Upper lobe of right lung (tissue), 1 donor: ENCODE measurements around the gene ACOT7. TPM values are rescaled to one million over a fixed set of nuclear protein-coding genes. Genes with fewer than 3 reads are reported as not detected.

Source experiments
- ATAC-seq: fragments of 200-7000 bp; cut with Tn5 transposase; one replicate; pipeline ENCODE4 v1.9.1; 2020; ENCODE audit warnings: mild to moderate bottlenecking, moderate library complexity
- DNase-seq: peaks from one replicate; pipeline ENCODE4 v3.0.0-alpha.2; 2020
- H3K27ac ChIP-seq: fragments of 200-600 bp; one replicate; pipeline ENCODE4 v1.8.0; 2022
- H3K27me3 ChIP-seq: fragments of 200-600 bp; one replicate; pipeline ENCODE4 v1.8.0; 2022; ENCODE audit warnings: mild to moderate bottlenecking
- H3K36me3 ChIP-seq: fragments of 200-600 bp; one replicate; pipeline ENCODE4 v1.8.0; 2022
- H3K4me1 ChIP-seq: fragments of 200-600 bp; one replicate; pipeline ENCODE4 v1.8.0; 2022
- H3K4me3 ChIP-seq: fragments of 200-600 bp; one replicate; pipeline ENCODE4 v1.8.0; 2022; ENCODE audit warnings: mild to moderate bottlenecking
- H3K9me3 ChIP-seq: fragments of 200-600 bp; one replicate; pipeline ENCODE4 v1.8.0; 2022
- intact Hi-C: fragments of 100-400 bp; cut with DNase I; formaldehyde crosslinking; loops from one replicate; pipeline ENCODE4 v1.11.0; 2022
- total RNA-seq: library from RNA; stranded (reverse); fragmentation: NEBNext Ultra II Directional; extraction: Animal tissue kit (Norgen Biotek cat#: 25700); gene quantifications from one replicate; pipeline ENCODE4 v1.2.1, GENCODE V29; 2021
- TF ChIP-seq, protein P1 (sequence below): fragments of 200-600 bp; IDR thresholded peaks from one replicate; pipeline ENCODE4 v1.8.0; 2022; ENCODE audit warnings: antibody characterized with exemption
- donor health status: DM: no; HTN: yes; CAD: no; lungs with severe emphysema.

ACOT7 gene
- total RNA-seq, 1 donor from 2014 or later, result 22.8 TPM

DNA sequence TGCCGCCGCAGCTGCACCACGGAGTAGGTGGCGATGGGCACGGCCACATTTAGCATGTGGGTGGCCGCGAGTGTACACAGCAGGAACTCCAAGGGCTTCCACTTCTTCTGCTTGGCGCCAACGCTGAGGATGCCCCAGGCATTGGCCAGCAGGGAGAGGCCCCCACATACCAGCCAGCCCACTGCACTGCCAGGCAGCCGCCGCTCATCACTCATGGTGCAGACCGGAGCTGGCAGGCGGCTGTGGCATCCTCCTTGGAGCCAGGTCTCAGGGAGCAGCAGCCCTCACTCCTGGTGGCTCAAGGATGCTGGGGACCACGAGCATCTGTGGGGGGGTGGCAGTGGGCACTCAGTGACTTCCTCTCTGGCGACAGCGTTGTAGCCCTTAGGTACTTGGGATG lies 138.9 kb downstream of the ACOT7 start:
- TF ChIP-seq, protein P1, sequence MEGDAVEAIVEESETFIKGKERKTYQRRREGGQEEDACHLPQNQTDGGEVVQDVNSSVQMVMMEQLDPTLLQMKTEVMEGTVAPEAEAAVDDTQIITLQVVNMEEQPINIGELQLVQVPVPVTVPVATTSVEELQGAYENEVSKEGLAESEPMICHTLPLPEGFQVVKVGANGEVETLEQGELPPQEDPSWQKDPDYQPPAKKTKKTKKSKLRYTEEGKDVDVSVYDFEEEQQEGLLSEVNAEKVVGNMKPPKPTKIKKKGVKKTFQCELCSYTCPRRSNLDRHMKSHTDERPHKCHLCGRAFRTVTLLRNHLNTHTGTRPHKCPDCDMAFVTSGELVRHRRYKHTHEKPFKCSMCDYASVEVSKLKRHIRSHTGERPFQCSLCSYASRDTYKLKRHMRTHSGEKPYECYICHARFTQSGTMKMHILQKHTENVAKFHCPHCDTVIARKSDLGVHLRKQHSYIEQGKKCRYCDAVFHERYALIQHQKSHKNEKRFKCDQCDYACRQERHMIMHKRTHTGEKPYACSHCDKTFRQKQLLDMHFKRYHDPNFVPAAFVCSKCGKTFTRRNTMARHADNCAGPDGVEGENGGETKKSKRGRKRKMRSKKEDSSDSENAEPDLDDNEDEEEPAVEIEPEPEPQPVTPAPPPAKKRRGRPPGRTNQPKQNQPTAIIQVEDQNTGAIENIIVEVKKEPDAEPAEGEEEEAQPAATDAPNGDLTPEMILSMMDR, result no peak
- Histone ChIP-seq H3K4me1 (peaks cover 3% of the 10 kb centered on the region), H3K36me3 (no peaks in the 10 kb centered on the region), H3K4me3 (no peak overlapping the region), H3K9me3 (no peaks in the 10 kb centered on the region), H3K27me3 (peaks cover 8% of the 10 kb centered on the region), H3K27ac (no peak overlapping the region)
- no peak for ATAC-seq
- intact Hi-C loops, result no loop called here
- no peak for DNase-seq

DNA sequence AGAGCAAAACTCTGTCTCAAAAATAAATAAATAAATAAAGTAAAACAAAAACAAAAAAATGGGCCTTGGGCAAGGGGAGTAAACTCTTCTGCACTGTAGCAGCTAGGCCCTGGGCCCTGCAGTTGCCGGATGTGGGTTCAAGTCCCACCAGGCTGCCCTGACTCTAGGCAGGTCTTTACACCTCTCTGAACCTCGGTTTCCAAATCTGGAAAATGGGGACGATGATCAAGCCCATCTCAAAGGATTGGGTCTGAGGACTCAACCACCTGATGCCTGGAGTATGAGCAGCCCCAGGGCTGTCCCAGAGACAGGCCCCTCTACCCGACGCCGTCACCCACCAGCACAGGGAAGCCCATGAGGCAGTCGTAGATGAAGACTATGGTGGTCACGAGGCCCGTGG lies 140.2 kb downstream of the ACOT7 start:
- H3K27ac ChIP-seq, result no peak overlapping the region
- H3K4me3 ChIP-seq, result no peak overlapping the region
- H3K4me1 ChIP-seq, result peaks cover 7% of the 10 kb centered on the region
- H3K9me3 ChIP-seq, result no peaks in the 10 kb centered on the region
- TF ChIP-seq, protein P1, result no peak
- no peak for ATAC-seq
- intact Hi-C loops, result no loop called here
- peaks cover 15% of the 10 kb centered on the region for H3K27me3 ChIP-seq
- no peaks in the 10 kb centered on the region for H3K36me3 ChIP-seq
- no peak for DNase-seq

DNA sequence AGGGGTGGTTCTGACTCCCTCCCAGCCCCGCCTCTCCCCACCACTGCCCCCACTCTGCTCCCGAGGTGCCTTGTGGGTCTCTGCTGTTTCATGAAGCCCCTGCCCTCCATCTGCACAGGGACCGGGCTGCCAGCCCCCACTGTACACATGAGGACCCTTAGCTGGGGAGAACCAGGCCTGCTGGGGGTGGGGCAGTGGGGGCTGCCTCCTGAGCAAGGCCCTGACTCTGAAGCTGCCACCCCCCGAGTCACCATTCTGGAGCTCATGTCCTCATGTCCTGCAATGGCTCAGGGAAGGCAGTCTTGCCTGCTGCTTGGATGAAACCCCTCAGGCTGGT lies 141.2 kb downstream of the ACOT7 start:
- Histone ChIP-seq H3K4me1 (peaks cover 7% of the 10 kb centered on the region), H3K4me3 (no peak overlapping the region), H3K27ac (no peak overlapping the region), H3K9me3 (no peaks in the 10 kb centered on the region), H3K27me3 (peaks cover 25% of the 10 kb centered on the region), H3K36me3 (no peaks in the 10 kb centered on the region)
- DNase-seq (no peak), ATAC-seq (no peak)
- TF ChIP-seq, protein P1, result no peak
- intact Hi-C loops, result no loop called here

DNA sequence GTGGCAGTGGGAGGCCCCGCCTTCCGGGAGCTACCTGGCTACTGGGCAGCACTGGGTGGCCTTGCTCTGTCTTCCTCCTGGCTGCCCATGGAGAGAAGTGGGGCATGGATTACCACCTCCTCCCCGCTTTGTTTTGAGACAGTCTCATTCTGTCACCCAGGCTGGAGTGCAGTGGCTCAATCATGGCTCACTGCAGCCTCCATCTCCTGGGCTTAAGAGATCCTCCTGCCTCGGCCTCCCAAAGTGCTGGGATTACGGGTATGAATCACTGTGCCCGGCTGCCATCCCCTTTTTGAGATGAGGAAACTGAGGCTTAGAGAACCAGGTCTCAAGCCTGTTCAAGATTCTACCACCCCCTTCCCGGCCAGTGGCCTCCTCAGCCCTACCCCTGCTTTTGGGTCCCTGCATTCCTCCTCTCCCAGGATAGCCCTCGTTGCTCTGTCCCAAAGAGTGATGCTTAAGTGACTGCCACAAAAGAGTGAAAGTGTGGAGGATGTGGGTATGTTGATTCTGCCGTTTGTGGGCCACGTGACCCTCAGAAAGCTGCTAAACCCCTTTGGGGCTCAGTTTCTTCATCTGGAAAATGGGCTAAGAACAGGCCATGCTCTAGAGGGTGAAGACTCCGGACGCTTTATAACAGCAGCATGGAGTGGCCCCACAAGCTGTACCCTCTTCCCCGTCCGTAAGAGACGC lies 141.7 kb downstream of the ACOT7 start:
- peaks cover 30% of the 10 kb centered on the region for H3K27me3 ChIP-seq
- H3K4me1 ChIP-seq, result peaks cover 7% of the 10 kb centered on the region
- H3K36me3 ChIP-seq, result no peaks in the 10 kb centered on the region
- TF ChIP-seq, protein P1, result no peak
- no peak for ATAC-seq
- H3K9me3 ChIP-seq, result no peaks in the 10 kb centered on the region
- intact Hi-C loops, result no loop called here
- no peak overlapping the region for H3K27ac ChIP-seq
- H3K4me3 ChIP-seq, result no peak overlapping the region
- no peak for DNase-seq

DNA sequence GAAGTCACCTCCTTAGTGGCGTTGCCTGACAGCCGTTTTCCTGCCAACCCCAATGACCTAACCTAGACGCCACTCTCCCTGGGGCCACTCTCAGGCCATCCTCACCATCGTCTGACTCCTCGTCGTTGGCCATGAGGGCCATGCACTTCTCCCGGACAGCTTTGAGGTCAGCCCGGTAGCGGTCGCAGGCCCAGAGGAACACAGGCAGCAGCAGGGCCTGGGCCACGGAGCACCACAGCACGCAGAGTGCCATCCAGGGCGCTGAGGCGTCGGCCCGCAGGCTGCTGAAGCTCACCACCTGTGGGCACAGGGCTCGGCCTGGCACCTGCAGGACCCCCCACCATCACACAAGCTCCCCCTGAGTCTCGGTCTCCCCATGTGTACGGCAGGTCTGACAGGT lies 142.3 kb downstream of the ACOT7 start:
- peaks cover 34% of the 10 kb centered on the region for H3K27me3 ChIP-seq

More for the DNA sequence above, 142.3 kb downstream of the ACOT7 start:
- Histone ChIP-seq H3K4me3 (no peak overlapping the region), H3K27ac (no peak overlapping the region), H3K4me1 (peaks cover 8% of the 10 kb centered on the region), H3K36me3 (no peaks in the 10 kb centered on the region), H3K9me3 (no peaks in the 10 kb centered on the region)
- intact Hi-C loops, result no loop called here
- ATAC-seq (no peak), DNase-seq (no peak)
- TF ChIP-seq, protein P1, result no peak
